HG02798 (cell line): Measurements from ENCODE around the gene CACNA1I.

Source experiments
- ATAC-seq: cut with Tn5 transposase; IDR thresholded peaks from one replicate; pipeline ENCODE4 v1.9.1; 2021; ENCODE audit warnings: mild to moderate bottlenecking; ENCODE audit not compliant: unreplicated experiment, poor library complexity

Gene CACNA1I

GRCh38 chr22:39643311-39644083 lies 72.9 kb downstream of the CACNA1I start:
- ATAC-seq, result no peak

GRCh38 chr22:39645532-39645931 lies 75.0 kb downstream of the CACNA1I start:
- no peak for ATAC-seq

- ATAC-seq, result no peak
These were observed 76.0 kb downstream of the CACNA1I start for GRCh38 chr22:39646398-39647063.

GRCh38 chr22:39647836-39648629 lies 77.5 kb downstream of the CACNA1I start:
- ATAC-seq, result no peak

- ATAC-seq, result no peak
These were observed 78.0 kb downstream of the CACNA1I start for GRCh38 chr22:39648630-39648950.

GRCh38 chr22:39649500-39650089 lies 79.0 kb downstream of the CACNA1I start:
- ATAC-seq, result no peak

- no peak for ATAC-seq
These were observed 80.8 kb downstream of the CACNA1I start for GRCh38 chr22:39651053-39651996.

- no peak for ATAC-seq
These were observed 82.6 kb downstream of the CACNA1I start for GRCh38 chr22:39652990-39653786.

- no peak for ATAC-seq
These were observed 83.2 kb downstream of the CACNA1I start for GRCh38 chr22:39653787-39654077.

- no peak for ATAC-seq
These were observed 83.8 kb downstream of the CACNA1I start for GRCh38 chr22:39654131-39654926.

- no peak for ATAC-seq
These were observed 84.5 kb downstream of the CACNA1I start for GRCh38 chr22:39655004-39655579.

GRCh38 chr22:39655831-39656230 lies 85.3 kb downstream of the CACNA1I start:
- no peak for ATAC-seq

GRCh38 chr22:39656495-39657490 lies 86.2 kb downstream of the CACNA1I start:
- ATAC-seq, result no peak

GRCh38 chr22:39658367-39658766 lies 87.8 kb downstream of the CACNA1I start:
- no peak for ATAC-seq

GRCh38 chr22:39658806-39659463 lies 88.4 kb downstream of the CACNA1I start:
- no peak for ATAC-seq

GRCh38 chr22:39661501-39661841 lies 90.9 kb downstream of the CACNA1I start:
- no peak for ATAC-seq
